ENCODE results near the gene FAM89B.

Gene FAM89B

GRCh38 chr11:65617136-65617850 is 45.0 kb downstream of the FAM89B start:
- peak overlapping the region; percentile 97 for H3K4me3 Mint-ChIP-seq
- ATAC-seq (ENCODE audit: low read depth): no peak
- no peaks in the 10 kb centered on the region for H3K27me3 Mint-ChIP-seq
- no peak overlapping the region for H3K27ac Mint-ChIP-seq
- peaks cover 11% of the 10 kb centered on the region for H3K36me3 Mint-ChIP-seq
- H3K4me1 Mint-ChIP-seq: peaks cover 25% of the 10 kb centered on the region
- DNase-seq (ENCODE audit: low spot score in 2 of 2): no peak
- H3K9me3 Mint-ChIP-seq: no peaks in the 10 kb centered on the region

GRCh38 chr11:65617990-65618751 is 45.8 kb downstream of the FAM89B start:
- no peak for DNase-seq (ENCODE audit: low spot score in 2 of 2)
- Mint-ChIP-seq H3K36me3 (peaks cover 12% of the 10 kb centered on the region), H3K4me1 (peaks cover 19% of the 10 kb centered on the region), H3K9me3 (no peaks in the 10 kb centered on the region), H3K4me3 (no peak overlapping the region), H3K27me3 (no peaks in the 10 kb centered on the region), H3K27ac (no peak overlapping the region)
- no peak for ATAC-seq (ENCODE audit: low read depth)

GRCh38 chr11:65618763-65619162 is 46.4 kb downstream of the FAM89B start:
- H3K4me3 Mint-ChIP-seq: no peak overlapping the region
- no peaks in the 10 kb centered on the region for H3K27me3 Mint-ChIP-seq
- H3K4me1 Mint-ChIP-seq: peaks cover 14% of the 10 kb centered on the region
- DNase-seq (ENCODE audit: low spot score in 2 of 2) (no peak), ATAC-seq (ENCODE audit: low read depth) (no peak)
- no peak overlapping the region for H3K27ac Mint-ChIP-seq
- H3K9me3 Mint-ChIP-seq: no peaks in the 10 kb centered on the region
- peaks cover 12% of the 10 kb centered on the region for H3K36me3 Mint-ChIP-seq

GRCh38 chr11:65619281-65619928 is 47.1 kb downstream of the FAM89B start:
- H3K36me3 Mint-ChIP-seq: peaks cover 15% of the 10 kb centered on the region
- ATAC-seq (ENCODE audit: low read depth): no peak
- H3K4me3 Mint-ChIP-seq: no peak overlapping the region
- H3K9me3 Mint-ChIP-seq: no peaks in the 10 kb centered on the region
- no peak for DNase-seq (ENCODE audit: low spot score in 2 of 2)
- no peaks in the 10 kb centered on the region for H3K27me3 Mint-ChIP-seq
- no peak overlapping the region for H3K27ac Mint-ChIP-seq
- peaks cover 14% of the 10 kb centered on the region for H3K4me1 Mint-ChIP-seq

- DNase-seq (ENCODE audit: low spot score in 2 of 2) (no peak), ATAC-seq (ENCODE audit: low read depth) (no peak)
- Mint-ChIP-seq H3K36me3 (peaks cover 15% of the 10 kb centered on the region), H3K9me3 (no peaks in the 10 kb centered on the region), H3K4me3 (no peak overlapping the region), H3K4me1 (peaks cover 14% of the 10 kb centered on the region), H3K27me3 (no peaks in the 10 kb centered on the region), H3K27ac (no peak overlapping the region)
Observed at GRCh38 chr11:65620666-65621065, 48.3 kb downstream of the FAM89B start.

- H3K9me3 Mint-ChIP-seq: no peaks in the 10 kb centered on the region
- no peak for ATAC-seq (ENCODE audit: low read depth)
- peaks cover 16% of the 10 kb centered on the region for H3K4me1 Mint-ChIP-seq
- no peak overlapping the region for H3K27ac Mint-ChIP-seq
- no peaks in the 10 kb centered on the region for H3K27me3 Mint-ChIP-seq
- no peak overlapping the region for H3K4me3 Mint-ChIP-seq
- no peak for DNase-seq (ENCODE audit: low spot score in 2 of 2)
- H3K36me3 Mint-ChIP-seq: peaks cover 13% of the 10 kb centered on the region
Observed at GRCh38 chr11:65621460-65621859, 49.1 kb downstream of the FAM89B start.

- Mint-ChIP-seq H3K4me3 (no peak overlapping the region), H3K4me1 (peaks cover 11% of the 10 kb centered on the region), H3K36me3 (peaks cover 9% of the 10 kb centered on the region), H3K9me3 (no peaks in the 10 kb centered on the region), H3K27ac (no peak overlapping the region), H3K27me3 (no peaks in the 10 kb centered on the region)
- DNase-seq (ENCODE audit: low spot score in 2 of 2) (no peak), ATAC-seq (ENCODE audit: low read depth) (no peak)
Observed at GRCh38 chr11:65622011-65622410, 49.7 kb downstream of the FAM89B start.

- DNase-seq (ENCODE audit: low spot score in 2 of 2): no peak
- no peaks in the 10 kb centered on the region for H3K27me3 Mint-ChIP-seq
- no peak overlapping the region for H3K4me3 Mint-ChIP-seq
- peaks cover 9% of the 10 kb centered on the region for H3K4me1 Mint-ChIP-seq
- H3K27ac Mint-ChIP-seq: no peak overlapping the region
- H3K36me3 Mint-ChIP-seq: peaks cover 11% of the 10 kb centered on the region
- no peaks in the 10 kb centered on the region for H3K9me3 Mint-ChIP-seq
- no peak for ATAC-seq (ENCODE audit: low read depth)
Observed at GRCh38 chr11:65623177-65623576, 50.8 kb downstream of the FAM89B start.
